ENCODE data around the gene ICE2. TPM values are rescaled to one million over a fixed set of nuclear protein-coding genes. Genes with fewer than 3 reads are reported as not detected.

The ICE2 gene
- total RNA-seq, 1 donor from 2014 or later = 32.1 TPM

- Mint-ChIP-seq H3K27ac (ENCODE audit: unreplicated experiment) (peak overlapping the region; percentile 96), H3K9me3 (ENCODE audit: low read depth) (no peaks in the 10 kb centered on the region), H3K4me3 (ENCODE audit: unreplicated experiment) (no peak overlapping the region)
These were observed 55.4 kb downstream of the ICE2 start for GRCh38 chr15:60423537-60423936.

DNA sequence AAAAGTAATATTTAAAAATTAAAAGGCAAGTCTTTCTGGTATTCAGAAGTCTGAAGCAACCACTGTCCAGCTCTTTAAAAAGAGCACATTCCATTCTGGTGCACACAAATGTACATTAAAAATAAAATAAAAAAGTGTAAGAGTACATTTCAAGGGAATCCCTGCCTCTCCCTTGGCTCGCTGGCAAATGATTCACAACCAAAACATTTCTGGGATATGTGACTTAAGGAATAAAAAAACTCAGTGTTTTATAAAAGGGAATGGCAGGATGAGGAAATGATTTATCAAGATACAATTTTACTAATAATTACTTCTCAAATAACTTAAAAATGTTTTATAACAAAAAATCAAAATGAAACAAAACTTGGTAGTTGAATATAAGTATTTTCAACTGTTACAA, 57.4 kb downstream of the ICE2 start:
- Mint-ChIP-seq H3K9me3 (ENCODE audit: low read depth) (no peaks in the 10 kb centered on the region), H3K36me3 (ENCODE audit: low read depth) (no peaks in the 10 kb centered on the region), H3K4me1 (ENCODE audit: low read depth) (peaks cover 73% of the 10 kb centered on the region), H3K27ac (ENCODE audit: unreplicated experiment) (peak overlapping the region; percentile 96), H3K4me3 (ENCODE audit: unreplicated experiment) (no peak overlapping the region), H3K27me3 (ENCODE audit: low read depth) (no peaks in the 10 kb centered on the region)
- TF ChIP-seq, protein P1, sequence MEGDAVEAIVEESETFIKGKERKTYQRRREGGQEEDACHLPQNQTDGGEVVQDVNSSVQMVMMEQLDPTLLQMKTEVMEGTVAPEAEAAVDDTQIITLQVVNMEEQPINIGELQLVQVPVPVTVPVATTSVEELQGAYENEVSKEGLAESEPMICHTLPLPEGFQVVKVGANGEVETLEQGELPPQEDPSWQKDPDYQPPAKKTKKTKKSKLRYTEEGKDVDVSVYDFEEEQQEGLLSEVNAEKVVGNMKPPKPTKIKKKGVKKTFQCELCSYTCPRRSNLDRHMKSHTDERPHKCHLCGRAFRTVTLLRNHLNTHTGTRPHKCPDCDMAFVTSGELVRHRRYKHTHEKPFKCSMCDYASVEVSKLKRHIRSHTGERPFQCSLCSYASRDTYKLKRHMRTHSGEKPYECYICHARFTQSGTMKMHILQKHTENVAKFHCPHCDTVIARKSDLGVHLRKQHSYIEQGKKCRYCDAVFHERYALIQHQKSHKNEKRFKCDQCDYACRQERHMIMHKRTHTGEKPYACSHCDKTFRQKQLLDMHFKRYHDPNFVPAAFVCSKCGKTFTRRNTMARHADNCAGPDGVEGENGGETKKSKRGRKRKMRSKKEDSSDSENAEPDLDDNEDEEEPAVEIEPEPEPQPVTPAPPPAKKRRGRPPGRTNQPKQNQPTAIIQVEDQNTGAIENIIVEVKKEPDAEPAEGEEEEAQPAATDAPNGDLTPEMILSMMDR (IDR thresholded peaks at IDR 0.05) = no peak
- no peak for DNase-seq (ENCODE audit: low spot score)

More at GRCh38 chr15:60423537-60423936, 55.4 kb downstream of the ICE2 start:
- Mint-ChIP-seq H3K36me3 (ENCODE audit: low read depth) (no peaks in the 10 kb centered on the region), H3K27me3 (ENCODE audit: low read depth) (no peaks in the 10 kb centered on the region), H3K4me1 (ENCODE audit: low read depth) (peaks cover 84% of the 10 kb centered on the region)
- TF ChIP-seq, protein P1 (IDR thresholded peaks at IDR 0.05) = no peak
- DNase-seq (ENCODE audit: low spot score) = no peak

GRCh38 chr15:60420203-60420716, 58.7 kb downstream of the ICE2 start:
- H3K36me3 Mint-ChIP-seq (ENCODE audit: low read depth) = no peaks in the 10 kb centered on the region
- peak overlapping the region; percentile 96 for H3K27ac Mint-ChIP-seq (ENCODE audit: unreplicated experiment)
- peak overlapping the region; percentile 16 for H3K4me3 Mint-ChIP-seq (ENCODE audit: unreplicated experiment)

DNA sequence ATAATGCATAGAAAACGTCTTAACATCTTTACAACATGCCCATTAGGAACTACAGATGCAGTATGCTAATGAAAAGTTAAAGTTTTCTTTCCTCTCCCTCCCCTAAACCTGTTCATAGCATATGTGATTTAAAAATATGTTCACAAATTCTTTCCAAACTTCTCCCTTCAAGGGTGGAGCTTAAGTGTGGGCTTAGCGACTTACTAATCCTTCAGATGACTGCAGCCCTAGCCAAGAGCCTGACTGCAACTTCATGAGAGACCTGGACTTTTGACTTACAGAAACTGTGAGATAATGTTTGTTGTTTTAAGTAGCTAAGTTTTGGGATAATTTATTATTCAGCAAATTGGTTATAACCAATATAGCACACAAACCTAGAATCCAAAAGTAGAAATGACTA, 59.2 kb downstream of the ICE2 start:
- no peak overlapping the region for H3K4me3 Mint-ChIP-seq (ENCODE audit: unreplicated experiment)
- TF ChIP-seq, protein P1 (IDR thresholded peaks at IDR 0.05) = no peak
- peaks cover 64% of the 10 kb centered on the region for H3K4me1 Mint-ChIP-seq (ENCODE audit: low read depth)
- no peaks in the 10 kb centered on the region for H3K9me3 Mint-ChIP-seq (ENCODE audit: low read depth)
- H3K27me3 Mint-ChIP-seq (ENCODE audit: low read depth) = no peaks in the 10 kb centered on the region
- no peaks in the 10 kb centered on the region for H3K36me3 Mint-ChIP-seq (ENCODE audit: low read depth)
- no peak for DNase-seq (ENCODE audit: low spot score)
- peak overlapping the region; percentile 96 for H3K27ac Mint-ChIP-seq (ENCODE audit: unreplicated experiment)

More at GRCh38 chr15:60420203-60420716, 58.7 kb downstream of the ICE2 start:
- H3K27me3 Mint-ChIP-seq (ENCODE audit: low read depth) = no peaks in the 10 kb centered on the region
- TF ChIP-seq, protein P1 (IDR thresholded peaks at IDR 0.05) = no peak
- DNase-seq (ENCODE audit: low spot score) = no peak
- H3K9me3 Mint-ChIP-seq (ENCODE audit: low read depth) = no peaks in the 10 kb centered on the region
- peaks cover 65% of the 10 kb centered on the region for H3K4me1 Mint-ChIP-seq (ENCODE audit: low read depth)

- Mint-ChIP-seq H3K4me3 (ENCODE audit: unreplicated experiment) (no peak overlapping the region), H3K4me1 (ENCODE audit: low read depth) (peaks cover 60% of the 10 kb centered on the region), H3K36me3 (ENCODE audit: low read depth) (no peaks in the 10 kb centered on the region), H3K9me3 (ENCODE audit: low read depth) (no peaks in the 10 kb centered on the region), H3K27ac (ENCODE audit: unreplicated experiment) (no peak overlapping the region), H3K27me3 (ENCODE audit: low read depth) (no peaks in the 10 kb centered on the region)
- TF ChIP-seq, protein P1 (IDR thresholded peaks at IDR 0.05) = no peak
- no peak for DNase-seq (ENCODE audit: low spot score)
These were observed 60.8 kb downstream of the ICE2 start for GRCh38 chr15:60418096-60418495.

Measured in chondrocyte (in vitro differentiated cells).